GM19397 (cell line): ENCODE data around the gene IL20RA.
A peak's percentile ranks its signal among the peaks of the same experiment; 100 is the strongest.
"Not testable (repeated sequence)": the region's sequence is repeated elsewhere in the genome, so short reads cannot be mapped to it uniquely, and the experiment has no call there.

Experiments used
- ATAC-seq: cut with Tn5 transposase; IDR thresholded peaks from one replicate; pipeline ENCODE4 v1.9.1; 2021; ENCODE audit warnings: mild to moderate bottlenecking, moderate library complexity; ENCODE audit not compliant: unreplicated experiment

IL20RA gene

DNA sequence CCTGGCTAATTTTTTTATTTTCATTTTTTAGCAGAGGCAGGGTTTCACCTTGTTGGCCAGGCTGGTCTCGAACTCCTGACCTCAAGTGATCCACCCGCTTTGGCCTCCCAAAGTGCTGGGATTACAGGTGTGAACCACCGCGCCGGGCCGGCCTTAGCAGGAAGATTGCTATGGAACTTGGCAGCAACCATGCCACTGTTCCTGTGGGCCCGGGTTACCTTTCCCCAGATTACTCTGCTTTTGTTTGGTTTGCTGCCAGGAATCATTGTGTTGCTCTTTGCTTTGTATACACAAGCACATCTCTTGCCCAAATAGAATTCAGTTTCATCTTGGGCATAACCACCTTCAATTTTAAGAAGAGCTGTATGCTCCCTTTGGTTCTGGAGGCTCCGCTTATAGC lies 71.0 kb downstream of the IL20RA start:
- ATAC-seq = not testable (repeated sequence)

GRCh38 chr6:136971609-136972008 lies 73.2 kb downstream of the IL20RA start:
- no peak for ATAC-seq

- ATAC-seq = no peak
Measured at GRCh38 chr6:136969930-136970329, 74.8 kb downstream of the IL20RA start.

DNA sequence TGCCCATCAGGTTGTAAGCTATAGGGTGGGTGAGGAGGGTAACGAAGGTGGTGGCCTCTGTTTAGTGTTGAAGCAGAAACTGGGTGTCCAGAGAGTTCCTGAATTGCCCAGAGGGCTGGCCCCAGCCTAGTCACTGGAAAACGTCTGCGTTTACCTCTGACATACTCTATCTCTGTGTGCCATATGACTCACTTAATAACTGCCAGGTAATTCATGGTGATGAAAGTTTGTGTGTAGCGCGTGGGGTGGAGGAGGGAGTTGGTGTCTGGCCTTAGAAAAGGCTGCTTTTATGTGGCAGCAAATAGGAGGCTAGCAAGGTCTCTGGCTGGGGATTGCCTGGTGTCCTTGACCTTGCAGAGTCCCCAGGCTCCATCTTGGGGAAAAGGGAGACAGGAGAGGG lies 75.3 kb downstream of the IL20RA start:
- no peak for ATAC-seq

DNA sequence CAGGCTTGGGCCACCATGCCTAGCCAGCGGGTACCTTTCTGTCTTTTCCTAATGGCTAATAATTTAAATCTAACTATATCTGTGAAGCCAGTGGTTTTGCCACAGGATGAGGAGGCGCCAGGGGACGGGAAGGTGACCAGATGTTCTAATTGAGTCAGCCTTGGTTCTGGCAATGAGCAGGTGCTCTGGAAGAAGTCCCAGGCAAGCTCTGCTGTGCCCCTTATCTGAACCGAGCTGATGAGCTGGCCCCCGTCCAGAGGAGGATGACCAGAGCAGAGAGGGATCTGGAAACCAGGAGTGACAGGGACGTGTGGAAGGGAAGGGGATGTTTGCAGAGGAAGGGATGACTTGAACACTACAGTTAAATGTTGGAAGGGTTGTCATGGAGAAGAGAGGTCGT lies 75.9 kb downstream of the IL20RA start:
- no peak for ATAC-seq

DNA sequence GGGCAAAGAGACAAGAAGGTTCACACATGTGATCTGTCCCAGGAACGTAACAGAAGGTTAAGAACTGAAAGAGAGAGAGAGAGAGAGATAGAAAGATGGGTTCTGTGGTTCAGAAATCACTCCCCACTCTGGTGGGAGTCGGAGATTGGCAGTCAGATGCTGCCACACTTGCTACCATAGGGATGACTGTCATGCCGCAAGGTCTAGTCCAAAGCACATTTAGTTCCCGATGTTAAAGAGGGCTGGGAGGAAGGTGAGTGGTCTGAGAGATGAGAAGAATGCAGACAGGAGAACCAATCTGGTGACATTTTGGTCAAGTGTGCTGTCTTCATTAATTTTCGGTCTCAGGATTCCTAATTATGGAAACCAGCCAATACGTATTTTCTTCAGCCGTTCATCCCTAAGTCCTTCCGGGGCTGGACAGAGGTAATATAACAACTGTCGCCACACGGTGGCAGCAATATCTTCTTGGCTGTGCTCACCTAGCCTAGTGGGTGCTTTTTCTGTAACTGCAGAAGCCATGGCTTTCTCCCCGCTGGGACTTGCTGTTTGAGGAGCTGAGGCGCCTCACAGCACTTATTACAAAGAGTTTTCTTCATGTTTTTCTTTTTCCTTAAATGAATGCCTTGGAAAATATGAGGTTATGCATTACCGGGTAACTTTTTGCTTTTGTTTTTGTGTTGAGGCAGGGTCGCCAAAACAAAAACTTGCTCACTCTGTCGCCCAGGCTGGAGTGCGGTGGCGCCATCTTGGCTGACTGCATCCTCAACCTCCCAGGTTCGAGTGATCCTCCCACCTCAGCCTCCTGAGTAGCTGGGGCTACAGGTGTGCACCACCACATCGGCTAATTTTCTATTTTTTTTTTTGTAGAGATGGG lies 76.7 kb downstream of the IL20RA start:
- ATAC-seq = peak; percentile 91

- ATAC-seq = no peak
Measured at GRCh38 chr6:136964398-136964797, 80.4 kb downstream of the IL20RA start.

DNA sequence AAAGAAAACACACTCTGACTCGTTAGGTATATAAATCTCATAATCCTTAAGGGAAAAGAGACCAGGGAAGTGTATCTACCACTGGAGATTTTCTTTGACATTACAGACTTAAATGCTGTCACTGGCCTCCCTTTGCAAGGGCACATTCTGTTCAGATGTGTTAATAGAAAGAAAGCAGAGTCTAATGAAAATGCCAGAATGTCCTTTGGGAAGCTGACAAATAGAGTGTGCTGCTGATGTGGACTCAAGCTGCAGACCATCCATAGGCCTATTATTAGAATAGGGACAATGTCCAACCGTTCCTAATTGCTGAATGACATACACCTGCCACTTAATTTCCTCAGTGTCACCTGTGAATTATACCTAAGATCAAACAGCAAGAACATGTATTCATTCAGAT lies 81.5 kb downstream of the IL20RA start:
- ATAC-seq = no peak

GRCh38 chr6:136962661-136963060 lies 82.1 kb downstream of the IL20RA start:
- ATAC-seq = no peak

- no peak for ATAC-seq
Measured at GRCh38 chr6:136961848-136962247, 82.9 kb downstream of the IL20RA start.

DNA sequence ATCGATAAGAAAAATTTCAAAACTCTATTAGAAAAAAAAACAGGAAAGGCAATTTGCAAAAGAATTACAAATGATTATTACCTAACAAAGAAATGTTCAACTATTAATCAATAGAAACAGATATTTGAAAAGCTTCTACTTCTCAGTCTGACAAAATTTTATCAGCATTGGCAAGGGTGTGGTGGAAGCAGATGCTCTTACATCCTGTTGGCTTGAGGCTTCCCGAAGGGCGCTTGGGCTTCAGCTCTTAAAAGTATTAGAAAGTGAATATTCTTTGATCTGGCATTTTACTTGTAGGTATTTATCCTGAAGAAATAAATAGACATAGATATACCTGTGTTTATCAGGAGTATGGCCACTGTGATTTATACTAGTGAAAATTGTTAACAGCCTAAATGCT lies 84.0 kb downstream of the IL20RA start:
- ATAC-seq = no peak

DNA sequence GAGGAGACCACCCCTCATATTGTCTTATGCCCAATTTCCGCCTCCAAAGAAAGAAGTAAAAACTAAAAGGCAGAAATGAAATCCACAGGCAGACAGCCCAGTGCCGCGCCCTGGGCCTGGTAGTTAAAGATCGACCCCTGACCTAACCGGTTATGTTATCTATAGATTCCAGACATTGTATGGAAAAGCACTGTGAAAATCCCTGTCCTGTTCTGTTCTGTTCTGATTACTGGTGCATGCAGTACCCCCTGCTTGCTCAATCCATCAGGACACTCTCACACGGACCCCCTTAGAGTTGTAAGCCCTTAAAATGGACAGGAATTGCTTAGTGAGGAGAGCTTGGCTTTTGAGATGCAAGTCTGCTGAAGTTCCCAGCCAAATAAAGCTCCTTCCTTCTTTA lies 84.8 kb downstream of the IL20RA start:
- not testable (repeated sequence) for ATAC-seq

DNA sequence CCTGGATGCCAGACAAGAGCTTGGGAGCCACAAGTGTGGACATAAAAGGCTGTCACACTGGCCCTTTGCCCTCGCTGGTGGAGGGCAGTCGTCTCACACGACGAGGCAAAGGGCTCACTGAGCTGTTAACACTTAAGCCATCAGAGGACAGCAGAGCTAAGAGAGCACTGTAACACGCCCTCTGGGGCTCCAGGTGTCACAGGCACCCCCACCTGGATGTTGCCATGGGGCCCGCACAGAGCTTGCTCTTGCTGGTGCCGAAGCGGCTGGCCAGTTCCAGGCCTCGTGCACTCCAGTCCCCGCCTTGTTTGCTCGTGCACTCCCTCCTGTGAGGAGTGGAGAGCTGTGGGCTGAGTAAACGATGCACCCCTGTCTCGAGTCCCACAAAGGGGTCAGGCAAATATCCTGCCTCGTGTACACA lies 85.3 kb downstream of the IL20RA start:
- no peak for ATAC-seq

DNA sequence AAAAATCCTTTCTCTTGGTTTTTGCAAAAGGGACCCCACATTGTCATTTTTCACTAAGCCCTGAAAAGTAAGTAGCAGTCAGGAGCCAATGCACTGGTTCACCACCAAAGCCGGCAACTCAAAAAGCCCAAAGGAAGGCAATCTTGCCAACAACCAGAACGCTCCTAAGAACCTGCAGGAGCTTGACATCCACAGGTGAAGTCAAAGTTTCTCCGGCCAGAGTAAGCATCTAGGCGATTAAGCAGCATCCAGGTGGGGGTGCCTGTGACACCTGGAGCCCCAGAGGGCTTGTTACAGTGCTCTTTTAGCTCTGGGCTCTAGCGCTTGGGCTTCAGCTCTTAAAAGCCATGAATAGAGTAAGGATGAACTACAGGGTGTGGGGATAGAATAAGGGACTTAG lies 86.6 kb downstream of the IL20RA start:
- ATAC-seq = no peak

DNA sequence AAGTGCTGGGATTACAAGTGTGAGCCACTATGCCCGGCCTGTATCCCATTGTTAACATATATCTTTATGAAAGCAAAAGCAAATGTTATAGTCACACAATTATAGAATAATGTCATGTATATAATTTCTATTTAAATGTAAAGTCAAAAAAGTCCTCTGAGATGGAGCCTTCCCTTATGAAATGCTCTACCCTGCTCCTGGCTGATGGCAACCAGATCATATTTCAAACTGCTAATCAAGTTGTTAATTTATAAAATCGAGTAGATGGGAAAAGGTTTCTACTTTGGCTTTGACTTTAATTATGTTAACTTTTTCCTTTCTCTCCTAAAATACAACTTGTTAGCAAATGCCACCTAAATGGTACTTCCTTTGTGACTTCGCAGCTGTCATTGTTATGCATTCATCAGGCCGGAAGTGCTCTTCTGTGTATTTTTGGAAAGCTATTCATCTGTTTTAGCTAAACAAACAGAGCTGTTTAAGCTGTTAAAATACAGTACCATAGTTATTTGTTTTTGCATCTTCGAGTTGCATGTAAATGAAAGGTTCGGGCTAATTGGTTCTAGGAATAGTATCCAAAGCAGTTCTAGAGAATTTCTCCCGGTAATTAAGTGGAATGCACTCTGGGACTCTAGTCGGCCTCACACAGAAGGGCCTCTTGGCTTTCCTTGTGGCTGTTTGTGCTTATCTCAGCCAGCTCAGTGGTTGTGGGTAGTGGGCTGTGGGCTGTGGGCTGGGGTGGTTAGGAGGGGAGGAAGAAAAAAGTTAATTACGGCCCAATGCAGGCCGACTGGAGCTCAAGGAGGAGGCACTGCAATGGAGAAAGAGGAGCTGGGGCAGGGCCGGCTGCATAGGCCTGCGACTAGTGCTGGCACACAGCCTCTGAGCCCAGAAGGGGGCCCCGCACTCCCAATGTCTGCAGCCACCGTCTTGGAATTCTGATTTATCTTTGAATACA lies 87.9 kb downstream of the IL20RA start:
- ATAC-seq = no peak

GRCh38 chr6:136955123-136955522 lies 89.6 kb downstream of the IL20RA start:
- ATAC-seq = no peak

- ATAC-seq = no peak
Measured at GRCh38 chr6:136952714-136953260, 92.0 kb downstream of the IL20RA start.

DNA sequence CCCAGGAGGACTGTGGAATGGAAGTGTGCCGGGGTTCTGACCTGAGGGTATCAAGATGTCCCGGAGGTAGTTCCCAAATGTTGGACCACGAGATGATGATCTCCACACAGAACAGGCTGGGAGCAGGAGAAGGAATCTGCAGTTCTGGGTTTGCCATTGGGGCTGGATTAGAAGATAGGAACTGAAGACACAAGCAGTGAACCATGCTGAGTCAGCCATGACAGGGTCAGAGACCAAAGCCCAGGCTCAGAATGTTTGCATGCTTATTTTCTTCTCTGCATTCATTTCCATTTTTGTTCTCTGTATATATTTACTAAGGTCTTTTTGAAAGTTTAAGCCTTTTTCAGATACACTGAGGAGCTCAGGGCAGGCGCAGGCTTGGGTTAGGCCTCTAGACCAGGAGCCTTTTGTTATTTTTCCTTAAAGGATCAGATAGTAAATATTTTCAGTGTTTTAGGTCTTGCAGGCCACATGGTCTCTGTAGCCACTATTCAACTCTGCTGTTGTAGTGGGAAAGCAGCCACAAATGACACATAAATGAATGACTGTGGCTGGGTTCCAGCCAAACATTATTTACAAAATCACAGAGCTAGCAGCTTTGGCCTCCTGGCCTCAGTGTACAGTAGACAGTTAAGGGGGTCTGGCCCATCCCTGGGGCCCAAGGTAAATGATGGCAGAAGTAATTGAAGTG lies 94.2 kb downstream of the IL20RA start:
- no peak for ATAC-seq
